Epidermal melanocyte (primary cell): ENCODE data around the gene SQSTM1.

Source experiments
- DNase-seq: peaks from one replicate; pipeline ENCODE4 v3.0.0; 2011; ENCODE audit warnings: low spot score; ENCODE audit not compliant: insufficient read length

Gene SQSTM1

GRCh38 chr5:179805529-179806249 lies 15.0 kb upstream of the SQSTM1 start:
- DNase-seq = peak; percentile 71

- DNase-seq = peak; percentile 93
These were observed 14.3 kb upstream of the SQSTM1 start, which contains the start of gene MGAT4B for GRCh38 chr5:179806250-179807048. Gene MGAT4B (minus strand): TSS chr5:179806866. CDS start chr5:179806583, 283 bp downstream.

DNA sequence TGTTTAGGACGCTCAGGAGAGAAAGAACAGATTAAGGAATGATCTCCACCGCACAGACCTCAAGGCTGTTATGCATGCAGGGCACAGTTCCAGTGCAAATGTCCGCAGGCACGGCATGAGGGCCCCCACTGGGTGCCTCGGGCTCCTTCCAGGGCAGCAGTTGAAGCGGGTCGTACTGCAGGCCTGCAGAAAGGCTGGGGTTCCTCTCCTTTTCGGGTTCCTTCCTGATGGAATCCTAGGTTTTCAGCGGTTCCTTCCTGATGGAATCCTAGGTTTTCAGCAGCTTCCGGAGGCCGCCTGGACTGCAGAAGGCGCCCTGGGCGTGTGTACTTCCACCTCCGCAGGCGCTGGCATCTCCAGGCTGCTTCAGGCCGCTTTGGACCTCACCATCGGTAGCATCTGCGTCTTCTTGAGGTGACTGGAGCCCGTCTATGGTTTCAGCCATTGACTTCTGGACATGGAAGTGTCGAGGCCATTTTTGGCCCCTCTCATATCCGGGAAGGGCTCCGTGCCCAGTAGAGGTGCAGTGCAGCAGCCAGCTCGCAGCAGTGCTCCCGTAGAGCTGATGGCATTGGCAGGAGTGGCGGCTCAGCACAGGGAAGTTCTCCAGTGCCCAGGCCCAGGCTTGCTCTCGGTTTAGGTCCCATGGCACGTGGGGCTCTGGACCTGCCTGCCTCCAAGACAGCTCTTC lies 8.4 kb upstream of the SQSTM1 start:
- DNase-seq = no peak

- no peak for DNase-seq
These were observed 7.6 kb upstream of the SQSTM1 start for GRCh38 chr5:179812997-179813607.

DNA sequence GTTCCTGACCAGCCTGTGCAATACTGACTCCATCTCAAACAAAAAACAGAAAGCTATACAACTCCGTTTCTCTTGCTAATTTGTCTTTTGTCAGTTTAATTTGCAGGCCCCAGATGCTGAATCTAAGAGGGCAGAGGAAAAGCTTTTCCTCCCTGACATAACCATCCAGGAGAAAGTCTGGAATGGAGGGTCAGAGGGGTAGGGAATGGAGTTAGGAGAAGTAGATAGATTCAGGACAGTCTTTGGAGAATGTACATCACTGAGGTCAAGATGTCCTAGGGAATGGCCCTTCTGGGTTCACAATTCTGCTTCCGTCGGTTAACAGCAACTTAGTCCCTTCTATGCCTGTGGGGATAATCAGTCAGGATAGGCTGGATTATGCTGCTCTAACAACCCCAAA lies 6.6 kb upstream of the SQSTM1 start:
- DNase-seq = no peak

GRCh38 chr5:179815491-179816249 lies 5.0 kb upstream of the SQSTM1 start:
- DNase-seq = no peak

DNA sequence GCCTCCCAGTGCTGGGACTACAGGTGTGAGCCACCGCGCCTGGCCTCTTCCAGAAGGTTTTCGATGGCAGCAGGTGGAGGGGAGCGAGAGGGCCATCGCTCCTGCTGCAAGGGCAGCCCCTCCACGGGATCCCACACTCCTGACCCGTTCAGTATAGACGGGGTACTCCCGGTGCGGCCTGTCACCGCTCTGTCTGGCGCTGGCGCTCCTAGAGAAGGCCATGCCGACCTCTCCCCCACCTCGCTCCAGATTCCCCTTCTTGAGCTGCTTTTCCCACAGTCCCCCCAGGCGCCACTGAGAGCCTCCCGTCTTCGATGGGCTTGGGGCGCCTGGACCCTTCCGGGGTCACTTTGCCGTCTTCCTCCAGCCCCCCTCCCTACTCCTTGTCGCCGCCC lies 4.3 kb upstream of the SQSTM1 start:
- no peak for DNase-seq

DNA sequence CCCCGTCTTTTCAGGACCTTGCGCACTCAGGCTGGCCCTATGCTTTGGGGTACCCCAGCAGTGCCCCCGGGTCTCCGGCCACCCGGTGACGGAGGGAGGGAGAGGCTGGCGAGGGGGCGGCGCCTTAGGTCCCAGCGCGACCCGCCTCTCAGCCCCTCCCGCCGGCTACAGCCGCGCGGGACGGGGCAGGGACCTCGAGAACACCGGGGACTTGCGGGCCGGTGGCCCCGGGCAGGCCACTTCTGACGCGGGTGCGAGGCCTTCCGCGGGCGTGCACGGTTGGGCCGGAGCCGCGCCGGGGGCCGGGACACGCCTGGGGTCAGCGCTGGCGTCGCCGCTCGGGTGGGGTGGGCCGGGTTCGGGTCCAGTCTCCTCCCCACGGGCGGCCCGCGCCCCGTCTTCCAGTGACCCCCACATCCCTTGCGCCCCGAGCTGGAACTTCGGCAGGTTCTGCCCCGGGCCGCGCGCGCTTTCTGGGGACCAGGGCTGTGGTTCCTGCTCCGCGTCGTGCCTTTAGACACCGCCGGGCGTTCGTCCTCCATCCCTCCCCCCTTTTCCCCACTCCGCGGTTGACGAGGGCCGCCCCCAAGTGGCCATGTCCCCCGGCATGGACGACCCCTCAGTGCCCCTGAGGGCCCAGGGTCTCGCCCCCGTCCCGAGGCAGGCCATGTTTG lies 3.8 kb upstream of the SQSTM1 start:
- no peak for DNase-seq

- no peak for DNase-seq
These were observed 3.2 kb upstream of the SQSTM1 start for GRCh38 chr5:179817470-179817840.

DNA sequence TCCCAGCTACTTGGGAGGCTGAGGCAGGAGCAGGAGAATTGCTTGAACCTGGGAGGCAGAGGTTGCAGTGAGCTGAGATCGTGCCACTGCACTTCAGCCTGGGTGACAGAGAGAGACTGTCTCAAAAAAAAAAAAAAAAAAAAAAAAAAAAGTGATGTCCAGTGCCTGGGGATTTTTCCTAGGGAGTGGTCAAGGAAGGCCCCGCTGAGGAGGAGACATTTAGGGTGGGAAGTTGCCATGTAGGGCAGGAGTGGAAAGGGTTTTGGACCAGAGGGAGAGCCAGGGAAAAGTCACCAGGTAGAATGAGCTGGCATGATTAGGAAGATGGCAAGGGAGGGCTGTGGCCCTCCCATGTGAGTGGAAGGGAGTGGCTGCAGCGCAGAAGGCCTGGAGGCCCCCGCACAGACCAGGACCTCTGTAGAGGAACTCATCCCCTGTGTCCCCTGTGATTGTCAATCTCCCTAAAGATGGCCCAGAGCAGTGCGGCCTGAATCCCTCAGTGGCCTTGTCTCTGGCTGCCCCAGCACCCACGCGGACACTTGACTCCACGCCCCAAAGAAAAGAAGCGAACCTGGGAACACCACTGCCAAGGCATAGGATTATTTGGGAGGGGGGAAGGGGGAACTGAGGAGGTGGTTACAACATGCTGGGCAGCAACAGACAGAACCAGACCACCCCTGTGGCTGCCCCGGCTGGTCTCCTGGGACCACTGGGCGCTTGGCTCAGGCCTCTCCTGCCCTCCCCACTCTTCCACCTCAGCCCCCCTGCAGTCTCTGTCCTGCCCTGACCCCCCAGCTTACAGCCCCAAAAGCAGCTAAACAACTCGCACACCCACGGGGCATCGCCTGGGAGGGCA lies 2.6 kb upstream of the SQSTM1 start:
- DNase-seq = no peak

DNA sequence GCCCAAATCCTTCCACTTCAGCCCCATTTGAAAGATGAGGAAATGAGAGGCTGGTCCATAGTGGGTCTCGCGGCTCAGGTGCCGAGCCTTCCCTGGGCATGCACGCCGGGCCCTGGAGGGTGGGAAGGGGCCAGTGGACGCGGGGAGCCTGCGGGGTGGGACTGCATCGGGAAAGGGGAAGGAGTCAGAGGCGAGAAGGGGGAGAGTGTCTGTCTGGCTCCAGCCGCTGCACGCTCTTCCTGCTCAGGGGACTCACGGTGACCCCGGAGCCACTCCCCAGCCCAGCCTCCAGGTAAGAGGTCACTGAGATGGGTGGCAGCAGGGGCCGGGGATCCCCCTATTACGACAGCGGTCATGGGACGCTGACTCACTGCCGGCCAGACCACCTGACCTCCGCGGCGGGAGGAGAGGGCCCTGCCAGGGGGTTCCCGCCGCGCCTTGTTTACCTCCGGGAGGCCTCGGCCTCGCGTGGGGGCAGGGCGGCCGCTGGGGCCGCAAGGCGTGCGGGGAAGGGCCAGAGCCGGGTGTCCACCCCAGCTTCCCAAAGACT lies 1.9 kb upstream of the SQSTM1 start:
- DNase-seq = peak; percentile 86

GRCh38 chr5:179819296-179820126 lies 1.2 kb upstream of the SQSTM1 start:
- DNase-seq = no peak

- no peak for DNase-seq
These were observed 600 bp upstream of the SQSTM1 start for GRCh38 chr5:179820127-179820482.

GRCh38 chr5:179821298-179822058 lies 773 bp downstream of the SQSTM1 start:
- peak; percentile 99 for DNase-seq

GRCh38 chr5:179822059-179822432 lies 1.3 kb downstream of the SQSTM1 start:
- DNase-seq = no peak

DNA sequence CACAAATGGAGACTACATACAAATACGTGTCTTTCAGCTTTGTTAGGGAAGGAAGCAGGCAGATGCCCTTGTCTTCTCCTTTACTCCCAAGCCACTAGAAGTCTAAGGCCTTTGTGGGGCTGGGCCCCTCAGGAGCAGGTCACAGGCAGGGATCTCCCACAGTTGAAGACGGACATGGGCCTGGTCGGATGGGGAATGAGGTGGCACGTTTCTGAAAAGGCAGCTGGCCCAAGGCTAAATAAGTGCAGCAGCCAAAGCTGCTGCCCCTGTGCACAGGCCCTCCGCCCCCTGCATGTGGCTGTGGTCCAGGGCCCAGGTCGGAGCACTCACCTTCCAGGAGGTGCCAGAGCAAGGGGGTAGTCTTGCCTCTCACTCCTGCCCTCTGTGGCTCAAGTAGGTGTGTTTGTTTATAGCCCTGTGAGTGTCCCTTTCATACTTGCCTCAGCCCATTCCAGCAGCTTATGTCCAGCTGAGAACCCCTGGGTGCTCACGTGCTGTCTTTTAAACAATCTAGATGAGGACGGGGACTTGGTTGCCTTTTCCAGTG lies 1.8 kb downstream of the SQSTM1 start:
- no peak for DNase-seq

GRCh38 chr5:179823937-179824744 lies 3.4 kb downstream of the SQSTM1 start:
- no peak for DNase-seq
